Bronchial smooth muscle cell (primary cell): ENCODE data around the gene ACTC1. TPM values are rescaled to one million over a fixed set of nuclear protein-coding genes. Genes with fewer than 3 reads are reported as not detected.

Source experiments
- total RNA-seq: library from RNA; depleted of rRNA; stranded (reverse); fragments of >200 nt; gene quantifications from 2 replicates; pipeline ENCODE4 v1.2.1, GENCODE V29; 2014

Gene ACTC1
- 0.16 TPM in 1 of 2 replicates, not detected in the other for total RNA-seq

GRCh38 chr15:34795267-34796081, at the start of gene ACTC1:
ACTC1 (minus strand) TSS chr15:34795549; CDS start chr15:34794808, 741 bp downstream.

GRCh38 chr15:34754674-34755418, 40.5 kb downstream of the ACTC1 start, which contains the start of gene GJD2:
GJD2 (minus strand) TSS chr15:34754998; CDS start chr15:34754488, 510 bp downstream.

Other genes with a start within 250 kb of the ACTC1 start
- gene GOLGA8B, start 211.9 kb downstream of the ACTC1 start, total RNA-seq, result 16.7 and 20.8 TPM in 2 replicates
- not detected in 2 replicates for gene GJD2, start 40.6 kb downstream of the ACTC1 start, total RNA-seq
- 11.7 and 14.3 TPM in 2 replicates for gene AQR, start 174.2 kb upstream of the ACTC1 start, total RNA-seq
- 14.2 and 22.2 TPM in 2 replicates for gene ZNF770, start 192.7 kb upstream of the ACTC1 start, total RNA-seq